NOMO-1 treated with dmso at 0.1 percent for 144 hours (cell line): Measurements from ENCODE around the gene SLC25A18.

ENCODE experiments used
- DNase-seq: peaks from one replicate; lab custom pipeline; 2025; ENCODE audit not compliant: unreplicated experiment; lab: John Stamatoyannopoulos, UW

The SLC25A18 gene

GRCh38 chr22:17569971-17570511, 6.7 kb downstream of the SLC25A18 start:
- DNase-seq = no peak

- no peak for DNase-seq
Observed at GRCh38 chr22:17570851-17571631, 7.7 kb downstream of the SLC25A18 start.

GRCh38 chr22:17575151-17575550, 11.9 kb downstream of the SLC25A18 start:
- DNase-seq = no peak

GRCh38 chr22:17575681-17576080, 12.4 kb downstream of the SLC25A18 start:
- DNase-seq = no peak

GRCh38 chr22:17576470-17576869, 13.2 kb downstream of the SLC25A18 start:
- no peak for DNase-seq

- no peak for DNase-seq
Observed at GRCh38 chr22:17578136-17578754, 14.9 kb downstream of the SLC25A18 start.

GRCh38 chr22:17579535-17579981, 16.3 kb downstream of the SLC25A18 start:
- no peak for DNase-seq

GRCh38 chr22:17580441-17581031, 17.2 kb downstream of the SLC25A18 start:
- no peak for DNase-seq

GRCh38 chr22:17581056-17581455, 17.8 kb downstream of the SLC25A18 start:
- DNase-seq = no peak

- no peak for DNase-seq
Observed at GRCh38 chr22:17581631-17582030, 18.3 kb downstream of the SLC25A18 start.

- DNase-seq = no peak
Observed at GRCh38 chr22:17583151-17583550, 19.9 kb downstream of the SLC25A18 start.

- DNase-seq = no peak
Observed at GRCh38 chr22:17586831-17587440, 23.6 kb downstream of the SLC25A18 start.

- no peak for DNase-seq
Observed at GRCh38 chr22:17587629-17588028, 24.3 kb downstream of the SLC25A18 start.

- DNase-seq = no peak
Observed at GRCh38 chr22:17588606-17589005, 25.3 kb downstream of the SLC25A18 start.

- no peak for DNase-seq
Observed at GRCh38 chr22:17589810-17590375, 26.6 kb downstream of the SLC25A18 start.

- DNase-seq = no peak
Observed at GRCh38 chr22:17590586-17590985, 27.3 kb downstream of the SLC25A18 start.

- no peak for DNase-seq
Observed at GRCh38 chr22:17592201-17592600, 28.9 kb downstream of the SLC25A18 start.

- no peak for DNase-seq
Observed at GRCh38 chr22:17596226-17596625, 32.9 kb downstream of the SLC25A18 start.

GRCh38 chr22:17597217-17597616, 33.9 kb downstream of the SLC25A18 start:
- DNase-seq = no peak

- no peak for DNase-seq
Observed at GRCh38 chr22:17598318-17598717, 35.0 kb downstream of the SLC25A18 start.

- DNase-seq = no peak
Observed at GRCh38 chr22:17601031-17601430, 37.7 kb downstream of the SLC25A18 start.
